ENCODE results near the gene KDELR1. TPM values are rescaled to one million over a fixed set of nuclear protein-coding genes. Genes with fewer than 3 reads are reported as not detected.

The KDELR1 gene
- total and polyA plus RNA-seq, 2 of the 13 experiments (the other 11 are each of a cell fraction or from before 2014, with no cell fraction given): 134 to 185 TPM

DNA sequence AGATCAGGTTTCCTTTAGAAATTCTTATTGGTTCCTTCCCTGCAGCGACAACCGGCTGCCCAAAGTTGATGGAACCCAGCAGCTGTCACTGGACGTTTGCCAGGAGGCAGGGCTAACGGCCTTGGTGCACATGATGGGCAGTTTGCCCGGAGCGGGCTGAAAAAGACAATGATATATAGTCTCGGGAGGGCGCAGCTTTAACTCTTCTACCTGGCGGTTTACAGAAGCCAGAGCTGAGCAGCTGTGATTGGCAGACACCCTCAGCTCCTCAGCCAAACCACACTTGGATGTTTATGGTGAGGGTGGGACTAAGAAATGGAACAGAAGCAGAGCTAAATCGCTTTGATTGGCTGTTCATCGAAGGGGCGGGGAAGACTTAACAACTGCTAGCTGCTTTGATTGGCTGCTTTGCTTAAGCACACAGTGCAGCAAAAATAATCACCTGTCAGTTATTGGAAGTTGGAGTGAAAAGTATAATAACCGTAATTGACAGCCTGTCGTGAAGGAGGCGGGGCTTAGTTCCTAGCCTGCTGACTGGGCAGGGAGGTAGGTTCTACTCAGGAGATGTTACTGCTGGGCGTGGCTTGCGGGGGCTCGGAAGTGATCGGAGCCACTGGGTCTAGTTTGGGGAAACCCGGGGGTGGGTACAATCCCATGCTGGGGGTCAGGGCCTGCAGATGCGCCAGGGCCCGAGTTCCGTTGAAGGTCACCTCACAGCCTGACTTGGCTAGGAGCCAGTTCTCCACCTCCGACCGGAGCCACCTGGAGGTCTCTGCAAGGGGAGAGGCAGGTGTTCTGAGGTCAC, 58.5 kb downstream of the KDELR1 start (continued):
- 0 out of 2 replicates have a peak, but pooled peaks have one; percentile 44 for TF ChIP-seq NFKB2 (CRISPR knock-in tag; IDR thresholded peaks at IDR 0.05; ENCODE audit: borderline replicate concordance)
- TF ChIP-seq RBM39 (IDR thresholded peaks at IDR 0.05; ENCODE audit: low read depth, low read length, poor library complexity, severe bottlenecking): peak; percentile 12
- peak; percentile 55; the same call in 1 of the 2 replicates for TF ChIP-seq PHF21A (CRISPR knock-in tag; IDR thresholded peaks at IDR 0.05)
- TF ChIP-seq NR2F2 (IDR thresholded peaks at IDR 0.05; ENCODE audit: borderline replicate concordance, low read depth): no peak
- TF ChIP-seq, protein P1, sequence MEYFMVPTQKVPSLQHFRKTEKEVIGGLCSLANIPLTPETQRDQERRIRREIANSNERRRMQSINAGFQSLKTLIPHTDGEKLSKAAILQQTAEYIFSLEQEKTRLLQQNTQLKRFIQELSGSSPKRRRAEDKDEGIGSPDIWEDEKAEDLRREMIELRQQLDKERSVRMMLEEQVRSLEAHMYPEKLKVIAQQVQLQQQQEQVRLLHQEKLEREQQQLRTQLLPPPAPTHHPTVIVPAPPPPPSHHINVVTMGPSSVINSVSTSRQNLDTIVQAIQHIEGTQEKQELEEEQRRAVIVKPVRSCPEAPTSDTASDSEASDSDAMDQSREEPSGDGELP (IDR thresholded peaks at IDR 0.05; ENCODE audit: borderline replicate concordance, low read depth): peak; percentile 78; the same call in 1 of the 2 replicates
- no peak for TF ChIP-seq ZNF670 (CRISPR knock-in tag; IDR thresholded peaks at IDR 0.05; ENCODE audit: borderline replicate concordance)
- TF ChIP-seq, protein P2, sequence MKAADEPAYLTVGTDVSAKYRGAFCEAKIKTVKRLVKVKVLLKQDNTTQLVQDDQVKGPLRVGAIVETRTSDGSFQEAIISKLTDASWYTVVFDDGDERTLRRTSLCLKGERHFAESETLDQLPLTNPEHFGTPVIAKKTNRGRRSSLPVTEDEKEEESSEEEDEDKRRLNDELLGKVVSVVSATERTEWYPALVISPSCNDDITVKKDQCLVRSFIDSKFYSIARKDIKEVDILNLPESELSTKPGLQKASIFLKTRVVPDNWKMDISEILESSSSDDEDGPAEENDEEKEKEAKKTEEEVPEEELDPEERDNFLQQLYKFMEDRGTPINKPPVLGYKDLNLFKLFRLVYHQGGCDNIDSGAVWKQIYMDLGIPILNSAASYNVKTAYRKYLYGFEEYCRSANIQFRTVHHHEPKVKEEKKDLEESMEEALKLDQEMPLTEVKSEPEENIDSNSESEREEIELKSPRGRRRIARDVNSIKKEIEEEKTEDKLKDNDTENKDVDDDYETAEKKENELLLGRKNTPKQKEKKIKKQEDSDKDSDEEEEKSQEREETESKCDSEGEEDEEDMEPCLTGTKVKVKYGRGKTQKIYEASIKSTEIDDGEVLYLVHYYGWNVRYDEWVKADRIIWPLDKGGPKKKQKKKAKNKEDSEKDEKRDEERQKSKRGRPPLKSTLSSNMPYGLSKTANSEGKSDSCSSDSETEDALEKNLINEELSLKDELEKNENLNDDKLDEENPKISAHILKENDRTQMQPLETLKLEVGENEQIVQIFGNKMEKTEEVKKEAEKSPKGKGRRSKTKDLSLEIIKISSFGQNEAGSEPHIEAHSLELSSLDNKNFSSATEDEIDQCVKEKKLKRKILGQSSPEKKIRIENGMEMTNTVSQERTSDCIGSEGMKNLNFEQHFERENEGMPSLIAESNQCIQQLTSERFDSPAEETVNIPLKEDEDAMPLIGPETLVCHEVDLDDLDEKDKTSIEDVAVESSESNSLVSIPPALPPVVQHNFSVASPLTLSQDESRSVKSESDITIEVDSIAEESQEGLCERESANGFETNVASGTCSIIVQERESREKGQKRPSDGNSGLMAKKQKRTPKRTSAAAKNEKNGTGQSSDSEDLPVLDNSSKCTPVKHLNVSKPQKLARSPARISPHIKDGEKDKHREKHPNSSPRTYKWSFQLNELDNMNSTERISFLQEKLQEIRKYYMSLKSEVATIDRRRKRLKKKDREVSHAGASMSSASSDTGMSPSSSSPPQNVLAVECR (CRISPR knock-in tag; IDR thresholded peaks at IDR 0.05; ENCODE audit: borderline replicate concordance): peak; percentile 38; the same call in 1 of the 2 replicates
- TF ChIP-seq IRF2 (CRISPR knock-in tag; IDR thresholded peaks at IDR 0.05): 0 out of 2 replicates have a peak, but pooled peaks have one; percentile 43
- TF ChIP-seq NFYB (CRISPR knock-in tag; IDR thresholded peaks at IDR 0.05): peak; percentile 88
- TF ChIP-seq ATF7-NPFF (CRISPR knock-in tag; IDR thresholded peaks at IDR 0.05; ENCODE audit: low read depth): peak; percentile 36; the same call in 1 of the 2 replicates
- peak; percentile 19; the same call in 1 of the 2 replicates for TF ChIP-seq LCORL (IDR thresholded peaks at IDR 0.05)
- peak; percentile 49; the same call in 1 of the 2 replicates for TF ChIP-seq LCORL (CRISPR knock-in tag; IDR thresholded peaks at IDR 0.05)
- peak; percentile 33; the same call in 1 of the 2 replicates for TF ChIP-seq CEBPZ (IDR thresholded peaks at IDR 0.05; ENCODE audit: low read length)
- TF ChIP-seq RFX5 (IDR thresholded peaks at IDR 0.05; ENCODE audit: low read depth, low read length): 0 out of 2 replicates have a peak, but pooled peaks have one; percentile 11
- TF ChIP-seq SAP130 (CRISPR knock-in tag; IDR thresholded peaks at IDR 0.05; ENCODE audit: low read depth): peak; percentile 52
- 0 out of 2 replicates have a peak, but pooled peaks have one; percentile 30 for TF ChIP-seq HOMEZ (CRISPR knock-in tag; IDR thresholded peaks at IDR 0.05; ENCODE audit: low read depth)
- TF ChIP-seq ZNF792 (CRISPR knock-in tag; IDR thresholded peaks at IDR 0.05): 0 out of 2 replicates have a peak, but pooled peaks have one; percentile 18
- no peak for TF ChIP-seq NFE2L2 (IDR thresholded peaks at IDR 0.05; ENCODE audit: low read length)
- no peak for TF ChIP-seq ZNF777 (CRISPR knock-in tag; IDR thresholded peaks at IDR 0.05)
- no peak for TF ChIP-seq MEIS2 (CRISPR knock-in tag; IDR thresholded peaks at IDR 0.05)

Measured in HepG2 (cell line).